Activated CD4-positive, CD25-positive, alpha-beta regulatory T cell (primary cell): Measurements from ENCODE around the gene TCEA2.

Experiments used
- DNase-seq, 4 experiments: peaks; one replicate each; lab custom pipeline; 2025; lab: John Stamatoyannopoulos, UW

Gene TCEA2

GRCh38 chr20:64065062-64065973 lies 2.3 kb downstream of the TCEA2 start:
- DNase-seq = no peak

- no peak for DNase-seq
Observed at GRCh38 chr20:64065974-64066343, 3.0 kb downstream of the TCEA2 start.

DNA sequence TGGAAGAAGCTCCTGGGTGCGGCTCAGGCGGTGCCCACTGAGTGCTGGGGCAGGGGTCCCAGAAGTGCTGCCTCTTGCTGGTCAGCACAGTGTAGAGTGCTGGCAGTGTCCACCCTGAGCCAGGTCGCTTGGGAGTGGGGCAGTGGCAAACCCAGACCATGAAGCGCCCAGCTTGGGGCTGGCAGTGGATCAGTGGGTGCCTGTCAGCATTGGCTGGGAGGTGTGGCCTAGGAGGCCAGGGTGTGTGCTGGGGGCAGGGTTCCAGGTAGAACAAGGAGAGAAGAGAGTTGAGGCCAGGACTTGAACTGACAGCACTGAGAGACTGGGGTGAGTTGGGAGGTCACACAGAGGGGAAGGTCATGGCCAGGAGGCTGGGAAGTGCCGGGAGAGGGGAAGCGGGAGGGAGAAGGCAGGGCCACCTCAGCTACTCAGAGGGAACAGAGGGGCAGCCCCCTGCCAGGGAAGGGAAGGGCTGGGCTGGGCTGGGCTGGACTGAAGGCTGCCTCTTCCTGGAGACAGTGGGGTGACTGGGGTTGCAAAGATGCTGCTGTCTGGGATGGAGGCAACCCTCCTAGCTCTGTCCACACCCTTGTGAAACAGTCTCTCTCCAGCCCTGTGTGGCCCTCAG lies 4.1 kb downstream of the TCEA2 start:
- no peak for DNase-seq

DNA sequence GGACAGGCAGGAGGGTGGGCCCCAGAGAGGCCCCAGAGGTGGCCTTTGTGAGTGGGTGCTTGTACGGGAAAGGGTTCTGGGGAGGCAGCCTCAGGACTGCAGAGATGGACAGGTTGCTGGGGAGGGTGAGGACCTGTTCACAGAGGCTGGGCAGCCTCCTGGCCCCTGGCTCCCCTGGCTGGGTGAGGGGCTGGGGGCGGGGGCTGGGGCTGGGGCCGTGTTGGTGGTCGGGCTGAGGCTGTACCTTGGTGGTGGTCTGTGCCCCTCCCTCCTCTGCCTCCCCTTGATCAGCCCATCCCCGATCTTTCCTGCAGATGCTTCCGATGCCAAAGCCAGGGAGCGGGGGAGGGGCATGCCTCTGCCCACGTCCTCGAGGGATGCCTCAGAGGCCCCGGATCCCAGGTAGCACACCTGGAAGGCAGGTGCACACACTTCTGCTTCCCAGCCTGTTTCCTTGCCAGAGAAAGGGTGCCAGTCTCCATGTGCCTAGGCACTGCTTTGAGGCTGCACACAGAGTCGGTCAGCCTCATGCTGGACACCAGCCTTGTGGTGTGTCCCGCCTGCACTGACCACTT lies 4.8 kb downstream of the TCEA2 start:
- no peak for DNase-seq

- no peak for DNase-seq
Observed at GRCh38 chr20:64068386-64069208, 5.6 kb downstream of the TCEA2 start.

- no peak for DNase-seq
Observed at GRCh38 chr20:64069209-64069613, 6.2 kb downstream of the TCEA2 start.

DNA sequence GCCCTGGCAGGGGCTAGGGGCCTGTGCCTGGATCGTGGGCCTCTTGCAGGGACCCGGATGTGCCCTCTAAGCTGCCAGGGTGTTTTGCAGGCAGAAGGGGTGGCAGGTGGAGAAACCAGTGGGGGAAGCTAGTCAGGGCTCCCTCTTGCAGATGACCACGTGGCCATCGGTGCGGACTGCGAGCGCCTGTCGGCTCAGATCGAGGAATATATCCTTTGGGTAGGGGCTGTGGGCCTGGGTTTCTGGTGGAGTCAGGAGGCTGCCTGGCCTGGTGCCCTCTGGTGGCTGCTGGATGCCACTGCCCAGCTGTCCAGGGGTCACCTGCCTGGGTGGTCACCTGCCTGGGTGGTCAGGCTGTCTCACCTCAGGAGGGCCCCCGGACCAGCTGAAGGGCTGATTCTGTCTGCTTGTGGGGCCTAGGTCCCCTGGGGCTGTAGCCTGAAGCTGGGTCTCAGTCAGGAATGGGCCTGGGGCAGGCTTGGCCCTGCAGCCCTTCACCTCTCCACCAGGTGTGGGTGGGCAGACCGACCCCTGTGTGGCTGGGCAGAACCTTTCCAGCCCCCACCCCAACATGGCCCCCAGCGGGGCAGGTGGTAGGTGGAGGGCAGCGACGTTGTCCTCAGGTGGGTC lies 6.7 kb downstream of the TCEA2 start:
- no peak for DNase-seq

GRCh38 chr20:64070244-64070993 lies 7.4 kb downstream of the TCEA2 start:
- no peak for DNase-seq

DNA sequence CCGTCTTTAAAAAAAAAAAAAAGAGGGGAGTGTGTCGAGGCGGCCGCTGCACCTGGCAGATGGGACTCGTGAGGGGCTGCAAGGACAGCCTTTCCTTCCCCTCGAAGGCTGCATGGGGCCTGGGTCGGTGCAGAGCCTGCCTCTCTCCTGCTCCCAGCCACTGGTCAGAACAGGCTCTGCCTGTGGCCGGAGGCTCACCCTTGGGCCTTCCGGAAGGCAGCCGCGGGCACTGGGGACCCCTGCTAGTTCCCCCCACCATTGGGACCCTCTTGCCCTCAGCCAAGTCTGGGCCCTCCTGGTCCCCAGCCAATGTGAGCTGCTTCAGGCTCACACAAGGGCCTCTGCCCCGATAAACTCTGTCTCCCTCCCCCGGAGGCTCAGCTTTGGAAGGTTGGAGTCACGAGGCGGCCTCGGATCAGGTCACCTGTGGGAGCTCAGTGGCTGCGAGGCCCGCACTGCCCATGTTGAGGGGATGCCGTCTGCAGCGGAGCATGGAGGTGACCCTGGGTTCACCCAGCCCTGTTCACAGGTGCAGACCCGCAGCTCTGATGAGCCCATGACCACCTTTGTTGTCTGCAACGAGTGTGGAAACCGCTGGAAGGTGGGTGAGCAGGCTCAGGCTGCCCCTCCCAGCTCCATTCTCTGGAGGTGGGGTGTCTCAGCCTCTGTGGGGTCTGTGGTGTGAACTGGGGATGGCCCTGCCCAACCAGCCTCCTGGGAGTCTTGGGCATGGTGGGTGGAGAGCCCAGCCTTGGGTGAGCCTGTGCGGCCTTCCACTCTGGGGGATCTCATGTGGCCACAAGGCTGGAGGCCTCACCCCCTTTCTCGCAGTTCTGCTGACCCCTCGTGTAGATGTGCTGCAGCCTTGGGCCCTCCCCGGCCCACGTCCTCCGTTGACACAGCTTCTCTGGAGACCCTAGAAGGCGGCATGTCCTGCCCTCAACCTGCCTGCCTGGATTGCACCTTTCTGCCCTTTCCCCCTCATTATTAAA lies 8.6 kb downstream of the TCEA2 start:
- no peak for DNase-seq

GRCh38 chr20:64072498-64073063 lies 9.6 kb downstream of the TCEA2 start:
- no peak for DNase-seq

DNA sequence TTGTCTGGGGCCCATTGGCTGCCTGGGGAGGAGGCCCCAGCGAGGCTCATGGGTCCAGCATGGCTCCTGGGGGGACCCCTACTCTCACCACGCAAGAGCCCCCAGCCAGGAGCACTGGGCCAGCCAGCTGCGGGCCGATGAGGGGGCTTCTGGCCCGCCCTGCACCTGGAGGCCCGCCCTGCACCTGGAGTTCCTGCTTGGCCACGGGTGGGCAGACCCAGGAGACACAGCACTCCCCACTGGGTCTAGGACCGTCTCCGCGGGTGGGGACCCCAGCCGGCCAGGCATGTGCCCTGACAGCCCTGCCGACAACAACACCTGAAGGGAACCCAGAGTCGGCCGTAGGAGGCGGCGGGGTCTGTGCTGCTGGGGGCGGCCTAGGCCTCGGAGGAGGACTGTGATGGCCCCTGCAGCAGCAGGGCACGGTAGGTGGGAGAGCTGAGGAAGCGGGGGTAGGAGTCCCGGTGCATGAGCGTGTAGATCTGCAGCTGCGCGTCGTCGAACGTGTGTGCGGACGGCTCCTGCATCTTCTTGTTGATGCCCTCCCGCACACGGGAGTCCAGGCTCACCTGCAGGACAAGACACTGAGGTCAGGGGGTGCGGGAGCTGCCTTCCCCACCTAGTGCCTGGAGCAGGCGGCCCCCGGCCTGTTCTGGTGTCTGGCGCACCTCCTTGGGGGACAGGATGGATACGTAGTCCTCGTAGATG lies 10.6 kb downstream of the TCEA2 start:
- DNase-seq = no peak

GRCh38 chr20:64074184-64074789 lies 11.3 kb downstream of the TCEA2 start:
- DNase-seq = no peak

- no peak for DNase-seq
Observed at GRCh38 chr20:64074963-64075362, 12.0 kb downstream of the TCEA2 start.

DNA sequence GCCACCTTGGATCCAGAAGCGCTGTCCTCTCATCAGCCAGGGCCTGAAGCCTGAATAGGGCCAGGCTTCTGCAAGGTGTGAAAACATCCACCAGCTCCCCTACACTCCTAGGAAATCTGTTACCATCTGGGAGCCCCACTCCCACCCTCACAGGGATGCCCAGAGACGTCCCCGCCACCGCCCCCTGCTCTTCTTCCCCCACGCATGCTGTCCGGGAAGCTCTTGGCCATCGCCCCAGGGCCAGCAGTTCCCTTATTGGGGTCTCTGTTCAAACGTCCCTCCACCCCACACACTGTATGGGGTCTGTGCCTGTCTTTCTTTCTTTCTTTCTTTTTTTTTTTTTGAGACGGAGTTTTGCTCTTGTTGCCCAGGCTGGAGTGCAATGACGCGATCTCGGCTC lies 12.6 kb downstream of the TCEA2 start:
- no peak for DNase-seq

- DNase-seq = no peak
Observed at GRCh38 chr20:64076061-64076997, 13.3 kb downstream of the TCEA2 start.

DNA sequence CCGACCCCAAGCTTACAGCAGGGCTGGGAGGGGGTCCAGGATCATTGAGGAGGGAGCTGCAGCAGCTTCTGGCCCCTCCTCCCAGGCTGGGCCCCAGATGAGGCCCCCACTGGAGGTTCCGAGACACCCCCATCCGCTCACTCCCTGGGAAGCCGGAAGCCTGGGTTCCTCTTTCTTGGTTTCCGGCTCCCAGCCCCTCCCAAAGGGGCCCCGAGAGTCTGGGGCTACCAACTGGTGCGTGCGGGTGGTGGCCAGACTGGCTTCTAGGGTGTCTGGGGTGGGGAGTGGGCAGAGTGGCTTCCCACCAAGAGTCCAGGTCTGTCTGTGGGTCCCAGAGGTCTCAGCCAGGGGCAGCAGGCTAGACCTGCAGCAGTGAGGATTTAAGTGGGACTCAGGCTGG lies 14.1 kb downstream of the TCEA2 start:
- peak in 2 of 4 experiments; percentile 15 to 20 for DNase-seq

DNA sequence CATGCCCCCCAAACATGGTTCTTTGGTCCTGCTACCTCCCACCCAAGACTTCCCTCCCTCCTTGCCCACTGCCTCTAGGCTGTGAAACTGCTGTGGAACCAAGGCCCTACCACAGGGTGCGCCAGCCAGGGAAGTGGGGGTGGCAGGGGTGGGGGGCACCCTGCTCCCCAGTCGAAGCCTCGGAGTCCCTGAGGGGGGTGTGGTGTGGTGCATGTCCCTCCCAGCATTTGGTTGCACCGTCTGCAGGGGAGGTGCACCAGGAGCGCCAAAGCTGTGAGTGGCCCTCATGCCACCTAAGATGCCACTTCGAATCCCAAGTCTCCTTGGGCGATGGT lies 14.5 kb downstream of the TCEA2 start:
- DNase-seq = no peak
